DLD1 (cell line): ENCODE results near the gene PRDX5.

Experiments used
- in situ Hi-C: cut with HindIII; loops from 2 replicates; pipeline ENCODE4 v1.10.0; 2017; ENCODE audit warnings: low sequenced_read_pairs

PRDX5 gene

GRCh38 chr11:64343767-64344559 lies 26.0 kb downstream of the PRDX5 start:
- in situ Hi-C loops: no loop called here

DNA sequence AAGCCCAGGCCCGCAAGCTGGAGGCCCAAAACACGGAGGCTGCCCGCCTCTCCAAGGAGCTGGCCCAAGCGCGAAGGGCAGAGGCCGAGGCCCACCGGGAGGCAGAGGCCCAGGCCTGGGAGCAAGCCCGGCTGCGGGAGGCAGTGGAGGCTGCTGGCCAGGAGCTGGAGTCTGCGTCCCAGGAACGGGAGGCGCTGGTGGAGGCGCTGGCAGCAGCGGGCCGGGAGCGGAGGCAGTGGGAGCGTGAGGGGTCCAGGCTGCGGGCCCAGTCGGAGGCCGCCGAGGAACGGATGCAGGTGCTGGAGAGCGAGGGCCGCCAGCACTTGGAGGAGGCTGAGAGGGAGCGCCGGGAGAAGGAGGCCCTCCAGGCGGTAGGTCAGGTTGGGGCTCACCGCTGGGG lies 26.9 kb downstream of the PRDX5 start:
- in situ Hi-C loops: no loop called here

DNA sequence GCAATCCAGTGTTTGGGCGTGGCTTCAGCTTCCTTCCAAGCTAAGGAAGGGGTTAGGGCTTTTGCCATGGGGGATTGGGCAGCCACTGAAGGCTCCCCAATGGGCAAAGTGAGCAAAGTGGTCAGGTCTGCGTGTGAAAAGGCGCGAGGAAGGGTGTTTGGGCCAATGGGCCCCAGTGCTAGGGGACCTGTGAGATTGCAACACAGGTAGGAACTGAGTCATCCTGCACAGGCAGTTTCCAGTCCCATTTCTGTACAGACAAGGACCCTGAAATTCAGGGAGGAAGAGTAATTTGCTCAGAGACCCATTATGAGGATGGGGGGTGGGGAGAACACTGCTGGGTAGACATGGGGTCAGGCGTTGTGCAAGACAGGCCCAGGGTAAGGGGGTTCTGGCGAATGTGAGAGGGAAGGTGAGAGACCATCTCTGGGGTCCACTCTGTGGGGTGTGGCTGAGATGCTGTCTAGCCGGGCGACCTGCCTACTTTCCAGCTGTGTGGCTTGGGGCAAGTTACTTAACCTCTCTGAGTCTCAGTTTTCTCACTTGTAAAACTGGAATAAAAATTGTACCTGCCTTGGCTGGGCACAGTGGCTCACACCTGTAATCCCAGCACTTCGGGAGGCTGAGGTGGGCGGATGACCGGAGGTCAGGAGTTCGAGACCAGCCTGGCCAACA lies 29.4 kb downstream of the PRDX5 start:
- in situ Hi-C loops: no loop called here

DNA sequence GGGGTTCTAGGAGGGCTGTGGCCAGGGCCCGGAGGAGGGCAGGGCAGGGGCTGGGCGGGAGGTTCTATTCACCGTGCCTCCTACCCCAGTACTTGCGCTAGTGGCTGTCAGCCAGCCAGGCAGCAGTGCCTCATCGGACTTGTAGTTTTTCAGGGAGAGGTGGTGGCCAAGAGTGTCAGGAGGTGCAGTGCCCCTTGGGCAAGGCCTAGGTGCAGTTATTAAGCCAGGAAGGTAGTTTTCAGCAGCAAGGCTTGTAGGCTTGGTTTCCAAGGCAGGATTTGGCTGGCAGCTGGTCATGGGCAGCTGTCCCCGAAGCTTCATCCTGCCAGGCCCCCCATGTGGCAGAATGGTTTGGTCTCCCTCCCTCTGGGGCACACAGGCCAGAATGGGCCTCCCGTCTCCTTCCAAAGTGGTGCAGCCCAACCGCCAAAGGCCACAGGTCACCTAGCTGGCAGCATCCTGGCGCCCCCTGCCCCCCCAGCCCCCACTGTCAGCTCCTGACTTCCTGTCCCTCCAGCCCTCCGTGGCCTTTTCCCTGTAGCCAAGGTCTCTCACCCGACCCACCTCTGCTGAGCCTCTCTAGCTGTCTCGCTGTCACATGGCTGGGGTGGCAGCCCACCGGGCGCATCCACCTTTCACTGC lies 30.6 kb downstream of the PRDX5 start:
- in situ Hi-C loops: no loop called here

- in situ Hi-C loops: no loop called here
Measured at GRCh38 chr11:64349025-64349387, 31.1 kb downstream of the PRDX5 start.

DNA sequence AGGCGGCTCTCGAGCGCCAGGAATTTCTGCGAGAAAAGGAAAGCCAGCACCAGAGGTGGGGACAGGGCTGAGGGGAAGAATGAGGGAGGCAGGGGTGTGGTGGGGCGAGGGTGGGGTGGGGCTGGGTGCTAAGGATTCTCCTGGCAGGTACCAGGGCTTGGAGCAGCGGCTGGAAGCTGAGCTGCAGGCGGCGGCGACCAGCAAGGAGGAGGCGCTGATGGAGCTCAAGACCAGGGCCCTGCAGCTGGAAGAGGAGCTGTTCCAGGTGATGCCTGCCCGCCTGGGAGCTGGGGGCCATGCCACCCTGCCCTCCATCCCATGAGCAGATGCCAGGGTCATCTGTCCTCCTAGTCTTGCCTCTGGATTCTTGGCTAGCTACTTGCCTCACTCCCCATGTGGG lies 31.5 kb downstream of the PRDX5 start:
- in situ Hi-C loops: no loop called here

GRCh38 chr11:64351136-64351631 lies 33.3 kb downstream of the PRDX5 start:
- in situ Hi-C loops: no loop called here

DNA sequence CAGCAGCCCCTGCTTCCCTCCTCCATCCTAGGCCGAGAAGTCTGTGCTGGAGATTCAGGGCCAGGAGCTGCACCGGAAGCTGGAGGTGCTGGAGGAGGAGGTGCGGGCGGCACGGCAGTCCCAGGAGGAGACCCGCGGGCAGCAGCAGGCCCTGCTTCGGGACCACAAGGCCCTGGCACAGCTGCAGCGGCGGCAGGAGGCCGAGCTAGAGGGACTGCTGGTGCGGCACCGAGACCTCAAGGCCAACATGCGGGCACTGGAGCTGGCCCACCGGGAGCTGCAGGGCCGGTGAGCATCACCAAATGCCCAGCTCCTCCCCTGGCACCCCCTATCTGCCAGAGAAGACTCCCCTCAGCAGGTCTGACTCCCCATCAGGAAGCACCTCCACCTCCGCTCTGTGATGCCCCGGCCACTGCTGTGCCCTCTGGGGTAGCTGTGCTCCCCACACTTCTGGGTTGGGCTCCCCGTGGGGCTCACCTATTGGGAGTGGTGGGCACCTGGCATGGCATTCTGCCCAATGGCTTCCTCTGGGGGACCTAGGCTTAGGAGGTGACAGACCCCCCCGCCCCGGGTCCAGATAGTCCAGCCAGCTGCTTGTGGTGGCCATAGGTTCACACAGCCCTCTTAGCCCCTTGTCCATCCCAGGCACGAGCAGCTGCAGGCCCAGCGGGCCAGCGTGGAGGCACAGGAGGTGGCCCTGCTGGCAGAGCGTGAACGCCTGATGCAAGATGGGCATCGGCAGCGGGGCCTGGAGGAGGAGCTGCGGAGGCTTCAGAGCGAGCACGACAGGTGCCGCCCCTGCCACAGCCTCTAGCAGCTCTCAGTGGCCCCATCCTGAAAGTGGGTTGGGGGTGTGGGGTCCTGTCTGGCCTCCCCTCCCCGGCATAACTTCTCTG lies 34.4 kb downstream of the PRDX5 start:
- in situ Hi-C loops: no loop called here

GRCh38 chr11:64352995-64353714 lies 35.2 kb downstream of the PRDX5 start:
- in situ Hi-C loops: no loop called here

- in situ Hi-C loops: no loop called here
Measured at GRCh38 chr11:64353715-64354506, 36.0 kb downstream of the PRDX5 start.

GRCh38 chr11:64355078-64355940 lies 37.4 kb downstream of the PRDX5 start:
- in situ Hi-C loops: no loop called here

DNA sequence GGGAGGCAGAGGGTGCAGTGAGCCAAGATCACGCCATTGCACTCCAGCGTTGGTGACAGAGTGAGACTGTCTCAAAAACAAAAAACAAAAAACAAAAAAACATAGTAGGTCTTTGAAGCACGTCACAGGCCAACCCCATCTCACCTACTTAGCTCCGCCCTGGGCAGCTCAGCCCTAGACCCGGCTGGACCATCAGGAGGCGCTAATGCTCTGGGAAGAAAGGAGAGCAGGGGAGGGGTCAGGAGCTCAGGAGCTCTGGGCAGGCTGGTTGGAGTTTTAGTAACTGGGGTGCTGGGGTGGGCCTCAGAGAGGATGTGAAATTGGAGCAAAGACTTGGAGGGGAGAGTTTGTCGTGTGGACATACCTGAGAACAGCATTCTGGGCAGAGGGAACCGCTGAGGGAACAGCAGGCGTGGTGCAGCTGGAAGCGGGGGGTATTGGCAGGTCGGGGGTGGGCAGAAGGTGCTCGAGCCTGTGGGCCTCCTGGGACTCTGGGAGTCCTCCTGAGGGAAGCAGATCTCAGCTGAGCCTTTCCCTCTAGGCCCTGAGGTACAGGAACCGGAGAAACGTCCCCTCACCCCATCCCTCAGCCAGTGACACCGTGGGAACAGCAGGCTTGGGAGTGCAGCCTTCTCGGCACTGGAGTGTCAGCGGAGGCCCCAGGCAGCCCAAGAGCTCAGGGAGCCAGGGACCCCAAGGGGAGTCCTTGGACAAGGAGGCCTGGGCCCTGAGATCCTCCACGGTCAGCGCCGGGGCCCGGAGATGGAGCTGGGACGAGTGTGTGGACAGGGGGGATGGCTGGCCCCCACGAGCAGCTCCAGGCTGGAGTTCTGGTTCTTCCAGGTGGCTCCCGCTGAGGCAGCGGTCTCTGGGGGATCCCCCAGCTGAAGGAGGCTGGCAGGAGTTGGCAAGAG lies 38.8 kb downstream of the PRDX5 start:
- in situ Hi-C loops: no loop called here

GRCh38 chr11:64357446-64357845 lies 39.5 kb downstream of the PRDX5 start:
- in situ Hi-C loops: no loop called here

- in situ Hi-C loops: no loop called here
Measured at GRCh38 chr11:64357904-64358535, 40.1 kb downstream of the PRDX5 start.

GRCh38 chr11:64358536-64358906 lies 40.6 kb downstream of the PRDX5 start:
- in situ Hi-C loops: no loop called here

- in situ Hi-C loops: no loop called here
Measured at GRCh38 chr11:64358907-64359711, 41.2 kb downstream of the PRDX5 start, which contains the start of gene RPS6KA4. Gene RPS6KA4 (plus strand): TSS chr11:64359162. CDS start chr11:64359236, 74 bp downstream.
